Measurements from ENCODE around the gene PDE4D.
"Not testable (repeated sequence)": the region's sequence is repeated elsewhere in the genome, so short reads cannot be mapped to it uniquely, and the experiment has no call there.

PDE4D gene

DNA sequence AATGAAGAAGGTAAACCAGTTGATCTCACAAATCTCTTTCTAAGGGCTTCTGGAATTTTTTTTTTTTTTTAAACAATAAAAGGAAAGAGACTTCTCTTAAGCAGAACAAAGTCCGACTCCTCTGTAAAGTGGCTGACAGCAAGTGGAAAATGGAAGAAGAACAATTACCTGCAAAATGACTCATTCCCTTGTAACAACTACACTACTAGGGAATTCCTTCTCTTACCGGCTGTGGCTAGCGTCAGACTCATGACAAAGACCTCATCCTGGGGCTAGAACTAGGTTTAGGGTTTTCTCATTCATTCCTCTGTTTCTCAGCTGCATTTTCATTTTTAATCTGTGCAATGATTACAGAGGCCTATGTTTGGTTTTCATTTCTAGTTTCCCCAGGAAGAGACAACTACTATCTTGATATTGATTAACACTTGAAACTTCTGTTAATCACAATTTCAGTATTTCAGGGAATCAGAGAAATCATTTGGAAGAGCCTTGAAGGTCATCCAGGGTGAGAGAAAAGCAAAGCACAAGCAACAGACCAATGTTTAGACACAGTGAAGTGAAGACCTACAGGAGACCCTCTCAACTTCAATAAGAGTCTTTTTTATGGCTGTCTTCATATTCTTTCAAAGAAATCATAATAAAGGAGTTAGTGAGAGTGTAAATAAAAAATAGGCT is 872.8 kb downstream of the PDE4D start:
- DNase-seq: no peak

DNA sequence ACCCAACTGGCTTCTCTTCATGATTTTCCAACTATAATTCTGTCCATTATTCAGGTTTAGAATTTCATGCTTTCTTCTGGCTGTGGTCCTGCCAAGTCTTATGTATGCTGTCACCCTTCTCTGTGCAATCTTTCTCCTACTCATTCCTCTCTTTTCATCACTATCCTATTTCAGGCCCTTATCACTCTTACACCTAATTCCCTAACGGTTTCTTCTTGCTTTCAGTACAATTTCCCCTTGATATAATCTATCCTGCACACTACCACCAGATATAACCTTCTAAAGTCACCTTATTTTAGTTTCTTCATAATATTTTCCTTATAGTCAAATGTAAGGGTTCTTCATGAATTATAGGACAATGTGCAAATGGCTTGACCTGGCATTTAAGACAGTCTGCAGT is 874.4 kb downstream of the PDE4D start:
- no peak for DNase-seq

DNA sequence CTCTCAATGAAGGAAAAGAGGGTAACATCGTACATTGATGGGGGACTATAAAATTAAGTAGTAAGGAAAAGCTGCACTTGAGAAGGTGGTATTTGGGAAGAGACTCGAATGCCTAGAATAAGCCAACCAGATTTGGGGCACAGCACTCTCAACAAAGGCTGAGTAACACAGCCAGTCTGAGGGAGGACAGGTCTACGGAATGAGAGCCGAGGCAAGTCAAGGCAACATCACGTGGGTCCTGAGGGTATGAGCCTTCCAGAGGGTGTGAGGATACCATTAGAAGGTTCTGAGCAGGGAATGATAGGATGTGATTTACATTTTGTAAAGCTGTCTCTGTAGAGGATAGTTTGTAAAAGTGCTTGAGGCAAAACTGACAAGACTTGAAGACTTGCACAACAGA is 876.6 kb downstream of the PDE4D start:
- no peak for DNase-seq

DNA sequence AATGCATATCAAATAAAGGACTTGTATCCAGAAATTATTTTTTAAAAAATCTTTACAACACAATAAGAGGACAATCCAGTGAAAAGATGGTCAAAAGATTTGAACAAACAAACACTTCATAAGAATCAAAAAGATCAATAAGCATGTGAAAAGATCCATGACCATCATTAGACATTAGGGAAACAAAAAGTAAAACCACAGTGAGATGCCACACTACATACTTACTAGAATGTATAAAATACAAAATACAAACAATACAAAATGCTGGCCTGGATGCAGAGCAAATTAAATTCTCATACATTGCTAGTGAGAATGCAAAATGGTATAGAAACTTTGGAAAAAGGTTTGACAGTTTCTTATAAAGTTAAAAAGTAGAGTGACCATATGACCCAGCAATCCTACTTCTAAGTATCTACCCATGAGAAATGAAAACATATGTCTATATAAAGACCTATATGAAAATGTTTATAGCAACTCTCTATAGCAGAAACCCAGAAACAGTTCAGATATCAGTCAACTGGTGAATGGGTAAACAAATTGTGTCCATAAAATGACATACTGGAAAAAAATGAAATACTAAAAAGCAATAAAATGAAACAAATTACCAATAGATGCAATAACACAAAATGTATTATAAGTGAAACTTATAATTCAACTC is 884.6 kb downstream of the PDE4D start:
- DNase-seq: no peak

DNA sequence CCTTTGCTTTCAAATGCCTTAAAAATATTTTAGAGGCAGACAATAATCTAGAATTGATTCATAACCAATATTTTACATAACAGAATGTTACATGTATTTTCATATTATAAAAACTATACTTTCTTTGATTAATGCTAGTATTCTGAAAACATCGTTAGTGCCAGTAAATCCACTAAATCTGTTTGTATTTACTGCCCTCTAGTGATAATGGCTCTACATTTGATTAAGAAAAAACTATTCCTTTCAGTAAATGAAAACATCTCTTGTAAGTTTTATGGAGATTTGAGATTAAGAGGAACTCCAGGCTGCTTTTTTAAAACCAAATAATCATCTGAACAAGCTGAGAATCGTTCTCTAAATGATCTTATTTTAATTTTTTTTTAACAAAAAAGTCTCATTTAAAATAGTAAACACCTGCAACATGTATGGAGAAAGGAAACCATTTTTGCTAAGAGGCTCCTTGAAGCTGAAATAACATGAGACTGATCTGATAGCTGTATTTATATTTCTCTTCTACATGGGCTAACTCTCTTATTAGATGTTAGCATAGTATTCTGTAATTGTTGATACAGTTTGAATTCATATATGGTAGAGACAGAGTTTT is 886.0 kb downstream of the PDE4D start:
- peak in 1 of 2 donors; percentile 39 for DNase-seq

DNA sequence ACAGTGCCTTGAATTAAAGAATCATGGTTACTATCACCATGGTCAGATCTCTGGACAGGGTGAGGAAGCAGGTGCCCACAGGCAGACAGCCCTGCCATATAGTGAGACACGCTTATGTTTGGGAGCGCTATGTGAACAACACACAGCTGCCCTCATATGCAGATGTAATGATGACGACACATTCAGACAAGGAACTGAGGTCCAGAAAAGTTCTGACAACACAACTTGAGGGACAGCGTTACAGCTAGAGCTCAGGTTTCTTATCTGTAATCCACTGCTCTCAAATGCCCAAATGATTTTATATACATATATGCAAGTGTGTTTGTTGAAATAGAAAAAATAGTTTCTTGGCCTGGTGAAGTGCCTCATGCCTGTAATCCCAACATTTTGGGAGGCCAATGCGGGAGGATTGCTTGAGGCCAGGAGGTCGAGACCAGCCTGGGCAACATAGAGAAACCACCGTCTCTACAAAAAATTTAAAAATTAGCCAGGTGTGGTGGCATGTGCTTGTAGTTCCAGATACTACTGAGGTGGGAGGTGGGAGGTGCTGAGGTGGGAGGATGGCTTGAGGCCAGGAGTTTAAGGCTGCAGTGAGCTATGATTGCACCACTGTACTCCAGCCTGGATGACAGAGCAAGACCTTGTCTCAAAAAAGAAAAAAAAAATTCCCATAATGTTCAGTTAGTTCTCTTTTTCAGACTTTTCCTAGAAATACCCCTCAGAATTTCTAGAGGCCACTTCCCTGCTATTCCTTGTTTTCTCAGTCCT is 887.4 kb downstream of the PDE4D start:
- DNase-seq: no peak

DNA sequence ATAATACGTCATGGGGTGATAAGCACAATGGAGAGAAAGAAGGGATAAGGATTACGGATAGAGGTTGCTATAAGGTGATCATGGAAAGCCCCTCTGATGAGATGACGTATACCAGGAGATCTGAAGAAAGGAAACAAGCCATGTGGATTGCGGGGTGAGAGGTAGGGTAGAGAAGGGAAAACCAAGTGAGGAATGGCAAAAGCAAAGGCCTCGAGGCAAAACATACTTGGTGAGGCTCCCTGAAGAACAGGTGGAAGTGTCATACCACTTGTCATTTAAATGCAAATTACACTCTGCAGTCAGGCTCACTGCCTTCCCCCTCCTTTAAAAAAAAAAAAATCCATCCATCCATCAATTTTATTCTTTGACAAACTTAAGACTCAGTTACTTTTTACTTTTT is 889.9 kb downstream of the PDE4D start:
- DNase-seq: no peak

DNA sequence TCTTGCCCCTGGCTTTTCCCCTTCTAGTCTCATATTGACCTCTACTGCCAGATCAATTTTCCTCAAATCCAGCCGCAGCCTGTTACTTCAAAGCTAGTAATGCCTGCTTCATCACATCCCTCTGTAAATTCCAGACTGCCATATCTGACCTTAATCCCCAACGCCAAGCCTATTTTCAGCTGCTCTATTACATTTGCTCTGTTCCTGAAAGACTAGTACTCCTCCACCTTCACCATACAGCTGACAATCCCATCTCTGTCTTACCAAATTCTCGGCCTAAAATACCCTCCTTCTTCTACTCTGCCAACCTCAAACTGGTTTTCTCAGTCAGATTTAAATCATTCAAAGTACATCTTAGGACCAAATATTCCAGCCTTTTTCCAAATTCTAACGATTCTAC is 890.4 kb downstream of the PDE4D start:
- DNase-seq: no peak

DNA sequence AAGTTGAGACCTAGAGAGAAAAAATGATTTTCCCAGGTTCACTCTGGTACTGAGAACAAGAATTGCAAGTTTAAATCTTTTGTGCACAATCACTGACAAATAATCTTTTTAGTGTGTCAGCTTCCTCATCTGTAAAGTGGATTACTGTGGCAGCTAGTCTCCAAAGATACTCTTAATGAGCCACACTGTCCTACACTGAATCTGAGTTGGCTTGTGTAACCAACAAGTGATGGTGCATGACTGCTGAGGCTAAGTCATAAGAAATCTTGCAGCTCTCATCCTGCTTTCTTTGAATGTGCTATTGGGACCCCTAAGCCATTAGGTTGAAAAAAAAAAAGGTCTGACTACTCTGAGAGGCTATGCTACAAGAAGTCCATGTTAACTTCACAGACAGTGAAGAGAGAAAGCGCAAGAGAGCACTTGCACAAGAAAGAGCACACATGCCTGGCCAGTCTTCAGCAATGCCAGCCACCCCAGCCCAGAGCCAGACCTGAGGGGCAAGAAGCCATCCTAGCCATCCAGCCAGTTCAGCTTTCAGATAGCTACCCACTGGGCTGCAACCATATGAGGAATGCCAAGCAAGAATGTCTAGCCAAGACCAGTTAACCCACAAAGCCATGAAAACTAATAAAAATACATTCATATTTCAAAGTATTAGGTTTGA is 891.2 kb downstream of the PDE4D start:
- DNase-seq: no peak

DNA sequence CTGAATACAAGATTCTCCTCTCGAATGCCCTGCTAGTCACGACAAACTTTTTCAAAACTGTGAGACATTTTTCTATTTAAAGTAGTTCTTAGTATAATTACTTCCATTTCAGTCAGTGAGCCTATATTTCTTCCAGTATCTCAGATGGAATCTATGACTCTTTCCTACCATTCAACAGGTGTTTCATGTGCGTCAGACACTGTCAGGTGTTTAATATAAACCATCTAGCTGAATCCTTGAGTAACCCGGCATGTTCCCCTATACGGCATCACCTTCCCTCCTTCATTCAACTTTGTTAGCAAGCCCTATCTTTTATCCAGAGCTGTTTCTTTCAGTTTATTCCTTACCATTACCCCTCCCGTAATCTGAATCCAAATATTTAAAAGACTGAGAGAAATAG is 891.8 kb downstream of the PDE4D start:
- DNase-seq: no peak

DNA sequence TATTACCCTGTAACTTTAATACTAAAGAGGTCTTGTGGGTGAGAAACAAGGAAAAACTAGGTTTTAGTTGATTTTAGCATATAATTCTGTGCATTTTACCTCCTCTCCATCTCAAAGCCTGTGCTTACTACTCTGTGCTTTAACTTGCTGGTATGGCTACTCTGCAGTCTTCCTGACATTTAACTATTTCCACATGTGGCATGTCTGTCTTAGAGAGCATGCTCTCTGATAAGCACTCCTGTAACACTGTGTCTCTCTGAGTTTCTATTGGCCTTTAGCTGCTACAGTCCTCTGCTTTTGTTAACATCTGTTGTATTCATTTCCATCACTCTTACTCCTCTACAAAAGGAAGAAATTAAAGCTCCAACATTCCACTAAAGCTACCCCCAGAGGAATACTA is 892.4 kb downstream of the PDE4D start:
- DNase-seq: no peak

DNA sequence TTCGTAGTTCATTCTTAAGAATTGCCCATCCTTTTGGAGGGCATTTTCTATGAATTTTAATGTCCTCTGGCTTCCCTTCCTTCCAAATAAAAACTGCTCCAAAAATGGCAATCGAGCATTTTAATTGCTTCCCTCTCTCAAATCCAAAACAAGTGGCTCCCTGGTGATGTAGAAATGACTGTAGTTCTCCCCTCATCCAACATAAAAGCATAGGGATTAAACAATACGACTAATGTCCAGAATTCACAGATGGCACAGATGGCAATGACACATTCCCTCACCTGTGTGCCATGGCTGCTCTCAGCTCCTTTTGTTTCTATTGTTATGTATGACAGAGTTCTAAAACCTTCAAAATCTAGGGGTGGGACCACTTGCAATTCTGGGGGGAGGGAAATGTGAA is 893.3 kb downstream of the PDE4D start:
- no peak for DNase-seq

DNA sequence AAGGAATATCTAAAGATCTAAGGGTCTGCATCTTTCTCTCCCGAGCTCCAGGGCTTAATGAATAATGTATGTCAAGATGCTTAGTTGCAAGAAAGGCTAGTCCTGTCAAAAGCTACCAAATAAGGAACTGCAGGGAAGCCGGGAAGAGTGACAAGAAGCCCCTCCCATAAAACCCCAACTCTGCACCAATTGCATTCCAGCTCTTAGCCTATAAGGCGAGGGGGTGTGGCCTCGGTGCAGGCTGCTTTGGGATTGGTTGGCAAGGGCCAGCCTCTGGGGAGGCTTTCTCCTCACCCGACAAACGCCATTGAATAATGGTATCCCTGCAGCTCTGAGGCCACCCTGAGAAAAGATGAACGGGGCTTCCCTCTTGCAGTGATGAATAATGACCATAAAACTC is 893.7 kb downstream of the PDE4D start:
- DNase-seq: no peak

DNA sequence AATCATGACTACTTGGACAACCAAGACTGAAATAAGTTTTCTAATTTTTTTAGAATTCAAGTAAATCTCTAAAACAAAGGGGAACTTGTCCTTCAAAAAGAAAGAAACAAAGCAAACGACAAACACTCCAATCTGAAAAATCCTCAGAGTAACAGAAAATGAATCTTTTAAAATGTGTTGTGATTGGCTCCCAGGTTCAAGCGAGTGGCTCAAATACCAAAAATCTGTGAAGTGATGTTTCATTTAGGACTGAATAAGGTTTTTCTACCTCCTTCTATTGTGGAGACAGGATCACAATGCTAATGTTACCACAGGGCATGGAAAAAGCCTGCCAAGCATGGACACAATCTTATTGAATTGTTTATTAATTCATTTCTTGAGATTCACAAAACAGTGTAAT is 895.0 kb downstream of the PDE4D start:
- no peak for DNase-seq

DNA sequence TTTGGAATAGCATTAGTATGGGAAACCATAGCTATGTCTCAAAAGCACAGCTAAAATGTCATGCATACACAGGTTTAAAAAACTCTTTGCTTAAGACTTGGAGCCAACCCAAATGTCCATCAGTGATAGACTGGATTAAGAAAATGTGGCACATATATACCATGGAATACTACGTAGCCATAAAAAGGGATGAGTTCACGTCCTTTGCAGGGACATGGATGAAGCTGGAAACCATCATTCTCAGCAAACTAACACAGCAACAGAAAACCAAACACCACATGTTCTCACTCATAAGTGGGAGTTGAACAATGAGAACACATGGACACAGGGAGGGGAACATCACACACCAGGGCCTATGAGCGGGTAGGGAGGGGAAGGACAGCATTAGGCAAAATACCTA is 897.7 kb downstream of the PDE4D start:
- not testable (repeated sequence) for DNase-seq

DNA sequence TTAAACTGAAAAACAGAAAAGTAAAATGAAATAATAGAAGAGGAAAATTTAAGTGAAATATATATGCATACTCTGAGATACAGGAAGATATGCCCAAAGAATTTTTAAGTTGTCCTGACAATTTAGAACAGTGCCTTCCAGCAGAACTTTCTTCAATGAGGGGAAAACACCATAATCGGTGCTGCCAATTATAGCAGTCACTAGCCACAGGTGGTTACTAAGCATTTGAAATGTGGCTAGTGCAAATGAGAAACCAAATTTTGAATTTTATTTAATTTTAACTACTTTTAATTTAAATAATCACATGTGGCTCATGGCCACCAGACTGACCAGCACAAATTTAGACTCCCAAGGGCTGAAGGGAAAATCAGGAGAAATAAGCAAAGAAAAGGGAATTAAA is 900.1 kb downstream of the PDE4D start:
- DNase-seq: no peak

DNA sequence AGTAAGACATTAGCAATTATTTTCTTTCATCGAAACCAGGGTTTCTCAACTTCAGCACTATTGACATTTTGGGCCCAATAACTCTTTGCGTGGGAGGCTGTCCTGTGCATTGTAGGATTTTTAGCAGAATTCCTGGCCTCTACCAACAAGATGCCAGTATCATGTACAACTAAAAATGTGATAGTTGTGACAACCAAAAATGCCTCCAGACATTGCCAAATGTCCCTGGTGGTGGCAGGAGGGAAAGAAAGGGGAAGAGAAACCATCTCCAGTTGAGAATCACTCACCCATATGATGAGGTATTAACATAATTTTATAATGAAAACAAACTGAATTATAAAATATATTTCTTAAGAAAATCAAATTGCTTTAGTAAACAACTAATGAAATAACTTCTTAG is 904.6 kb downstream of the PDE4D start:
- DNase-seq: no peak

DNA sequence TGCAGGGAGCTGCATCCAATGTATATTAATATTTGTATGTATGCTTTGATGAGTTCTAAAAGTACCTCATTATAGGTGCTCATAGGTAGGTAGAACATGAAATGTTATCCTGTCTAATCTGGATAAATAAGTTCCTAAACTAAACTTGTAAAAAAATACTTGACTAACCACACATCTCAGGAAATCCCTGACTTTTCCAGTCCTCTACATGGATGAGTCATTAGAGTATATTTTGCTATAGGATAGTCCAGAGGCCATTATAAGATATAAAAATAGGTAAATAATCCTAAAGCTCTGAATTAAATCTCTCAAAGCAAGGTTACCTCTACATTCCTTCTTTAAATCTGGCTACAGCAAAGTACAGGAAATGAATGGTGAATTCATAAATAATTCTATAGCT is 906.3 kb downstream of the PDE4D start:
- no peak for DNase-seq

DNA sequence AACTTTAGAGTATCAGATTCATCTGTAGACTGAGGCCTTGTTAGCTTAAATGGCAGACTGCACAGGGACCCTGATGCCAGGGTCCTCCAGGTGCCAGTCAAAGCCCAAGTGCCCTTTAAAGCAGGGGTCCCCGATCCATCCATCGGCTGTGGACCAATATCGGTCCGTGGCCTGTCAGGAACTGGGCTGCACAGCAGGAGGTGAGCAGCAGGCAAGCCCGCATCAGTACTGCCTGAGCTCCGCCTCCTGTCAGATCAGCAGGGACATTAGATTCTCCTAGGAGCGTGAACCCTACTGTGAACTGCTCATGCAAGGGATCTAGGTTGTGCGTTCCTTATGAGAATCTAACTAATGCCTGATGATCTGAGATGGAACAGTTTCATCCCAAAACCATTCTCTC is 907.2 kb downstream of the PDE4D start:
- DNase-seq: no peak

DNA sequence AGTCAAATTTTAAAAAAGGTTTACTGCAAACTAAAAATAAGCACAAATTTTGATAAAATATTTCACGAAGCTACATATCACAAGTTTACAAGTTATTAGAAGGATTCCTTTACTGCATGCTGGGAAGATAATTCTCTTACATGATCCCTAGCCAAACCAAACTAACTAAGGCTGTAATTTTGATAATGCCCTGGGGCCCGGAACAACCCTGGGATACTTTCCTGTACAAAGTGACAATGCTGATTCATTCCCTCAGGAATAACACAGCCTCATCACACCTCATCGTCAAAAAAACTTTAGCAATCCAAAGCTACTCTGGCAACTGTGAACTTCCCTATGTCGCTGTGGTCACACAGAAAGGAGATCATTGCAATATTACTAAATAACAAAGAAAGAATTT is 907.8 kb downstream of the PDE4D start:
- DNase-seq: no peak

DNA sequence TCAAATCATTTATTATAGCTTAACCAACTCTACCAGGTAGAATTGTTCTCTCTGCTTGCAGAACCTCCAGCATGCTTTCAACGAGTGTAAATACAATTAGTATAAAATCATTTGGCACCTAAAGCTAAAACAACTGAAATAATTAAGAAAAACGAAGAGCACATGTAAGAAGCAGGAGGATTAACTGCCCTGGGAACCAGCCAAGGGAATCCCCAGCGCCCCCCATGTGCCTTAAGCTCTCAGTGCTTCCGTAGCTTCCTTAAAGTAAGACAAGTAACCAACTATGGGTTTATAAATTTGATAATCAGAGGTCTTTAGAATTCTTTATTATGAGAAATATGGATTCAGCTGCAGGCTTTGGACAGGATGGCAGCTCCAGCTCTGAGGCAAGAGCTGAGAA is 908.2 kb downstream of the PDE4D start:
- no peak for DNase-seq

DNA sequence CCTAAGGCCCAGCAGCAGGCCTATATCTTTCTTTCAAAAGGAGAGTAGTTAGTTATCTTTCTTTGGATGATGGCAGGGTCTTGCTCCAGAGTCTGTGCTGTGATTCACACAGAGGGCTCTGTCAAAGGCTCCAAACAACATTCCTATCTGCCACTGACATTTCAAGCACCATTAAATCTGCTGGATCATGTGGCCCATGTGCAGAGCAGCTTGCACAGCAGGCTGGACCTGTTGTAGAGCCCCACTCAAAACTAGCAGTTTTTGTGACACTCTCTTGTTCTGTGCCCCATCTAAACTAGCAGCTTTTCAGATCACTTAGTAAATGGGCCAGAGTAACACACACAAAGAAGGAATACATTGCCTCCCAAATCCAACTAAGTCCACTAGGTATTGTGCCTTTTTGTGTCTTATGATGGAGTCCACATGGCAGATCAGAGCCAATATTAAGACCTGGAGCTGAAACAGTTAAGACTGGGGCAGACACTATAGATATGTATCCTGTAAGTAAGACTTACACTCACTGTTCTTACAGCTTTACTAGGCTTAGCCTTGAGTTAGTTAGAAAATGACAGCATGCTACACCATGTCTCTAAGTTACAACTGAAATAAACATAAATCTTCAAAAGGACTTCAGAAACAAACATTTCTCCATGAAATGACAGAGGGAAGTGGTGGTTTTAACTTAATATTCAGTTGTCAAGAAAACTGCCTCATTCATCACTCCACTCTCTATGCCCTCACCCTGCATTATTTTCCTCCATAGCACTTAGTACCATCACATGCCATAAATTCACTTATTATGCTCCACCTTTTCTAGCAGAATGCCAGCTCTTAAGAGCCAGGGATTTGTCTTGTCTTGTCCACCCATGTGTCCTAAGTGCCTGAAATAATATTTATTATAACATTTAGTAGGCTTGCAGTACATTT is 909.7 kb downstream of the PDE4D start:
- no peak for DNase-seq

Measured in bone marrow (tissue), 2 donors.